ENCODE data around the gene FOSB.

Gene FOSB

DNA sequence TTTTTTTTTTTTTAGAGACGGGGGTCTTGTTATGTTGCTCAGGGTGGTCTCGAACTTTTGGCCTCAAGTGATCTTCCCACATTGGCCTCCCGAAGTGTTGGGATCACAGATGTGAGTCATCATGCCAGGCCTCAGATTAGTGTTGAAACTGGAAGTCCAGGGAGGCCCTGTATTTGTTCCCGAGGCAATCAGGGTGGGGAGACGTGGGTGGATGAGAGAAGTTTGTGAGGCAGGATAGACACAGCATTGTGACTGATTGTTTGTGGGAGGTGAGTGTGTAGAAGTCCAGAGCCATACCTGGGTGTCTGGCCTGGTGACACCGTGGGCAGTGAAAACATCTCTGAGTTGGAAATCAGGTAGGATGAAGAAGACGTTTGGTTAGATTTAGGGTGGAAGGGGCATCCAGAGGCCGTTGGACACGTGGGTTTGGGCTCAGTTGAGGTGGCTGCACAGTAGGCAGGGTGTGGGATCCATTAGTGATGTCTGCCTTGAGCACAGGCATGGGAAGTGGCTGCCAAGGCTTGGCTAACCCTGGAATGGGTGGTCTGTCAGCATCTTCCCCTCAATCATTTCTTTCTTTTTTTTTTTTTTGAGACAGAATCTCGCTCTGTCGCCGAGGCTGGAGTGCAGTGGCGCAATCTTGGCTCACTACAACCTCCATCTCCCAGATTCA, 16.6 kb downstream of the FOSB start:
- DNase-seq (ENCODE audit: low spot score) = no peak

DNA sequence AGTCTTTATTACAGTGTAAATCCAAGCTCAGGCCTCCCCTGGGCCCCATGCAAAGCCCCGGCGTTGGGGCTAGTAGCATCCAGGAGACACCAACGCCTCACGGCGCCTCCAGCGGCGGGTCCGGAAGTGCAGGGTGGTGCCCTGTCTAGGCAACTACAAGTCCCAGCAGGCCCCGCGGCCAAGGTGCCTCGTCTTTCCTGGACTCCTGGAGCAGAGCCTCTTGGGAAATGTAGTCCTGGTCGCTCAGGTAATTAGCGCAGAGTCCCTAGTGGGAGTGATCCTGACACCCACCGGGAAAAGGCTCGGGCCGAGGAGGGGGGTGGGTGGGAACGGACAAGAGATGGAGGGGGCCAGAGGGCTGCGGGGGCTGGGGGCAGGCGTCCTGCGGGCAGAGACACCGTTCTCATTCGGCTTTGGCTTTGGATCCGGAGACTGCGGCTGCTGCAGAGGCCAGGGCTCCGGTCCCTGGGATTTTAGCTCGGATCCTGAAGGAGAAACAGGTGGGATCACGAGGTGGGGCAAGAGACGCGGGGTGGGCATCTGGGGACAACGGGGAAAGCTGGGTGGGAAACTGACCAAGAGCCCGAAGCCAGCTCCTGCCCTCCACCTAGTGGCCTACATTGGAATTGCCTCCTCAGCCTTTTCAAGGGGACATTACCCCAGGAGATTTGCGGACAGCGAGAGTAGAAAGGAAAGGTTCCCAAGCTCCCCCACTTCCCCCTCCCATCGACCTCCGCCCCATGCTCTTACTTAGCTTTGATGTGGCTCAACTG, 17.7 kb downstream of the FOSB start:
- peak; percentile 98 for DNase-seq (ENCODE audit: low spot score)

DNA sequence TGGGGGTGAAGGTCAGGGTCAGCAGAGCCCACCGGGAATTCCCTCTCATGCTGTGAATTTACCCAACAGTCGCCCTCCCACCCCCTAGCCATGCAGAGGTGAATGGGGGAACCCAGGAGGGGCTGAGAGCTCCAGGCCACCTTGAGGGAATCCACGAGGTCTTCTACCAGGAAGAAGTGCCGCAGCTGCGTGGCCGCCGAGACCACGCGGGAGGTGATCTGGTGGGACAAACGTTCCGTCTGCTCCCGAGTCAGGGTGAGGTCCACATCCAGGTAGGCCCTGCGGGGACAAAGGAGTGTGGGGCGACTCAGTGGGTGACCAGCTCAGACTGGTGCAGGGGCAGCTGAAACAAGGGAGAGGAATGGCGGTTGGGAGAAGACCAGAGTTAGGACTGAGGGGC, 20.9 kb downstream of the FOSB start:
- no peak for DNase-seq (ENCODE audit: low spot score)

DNA sequence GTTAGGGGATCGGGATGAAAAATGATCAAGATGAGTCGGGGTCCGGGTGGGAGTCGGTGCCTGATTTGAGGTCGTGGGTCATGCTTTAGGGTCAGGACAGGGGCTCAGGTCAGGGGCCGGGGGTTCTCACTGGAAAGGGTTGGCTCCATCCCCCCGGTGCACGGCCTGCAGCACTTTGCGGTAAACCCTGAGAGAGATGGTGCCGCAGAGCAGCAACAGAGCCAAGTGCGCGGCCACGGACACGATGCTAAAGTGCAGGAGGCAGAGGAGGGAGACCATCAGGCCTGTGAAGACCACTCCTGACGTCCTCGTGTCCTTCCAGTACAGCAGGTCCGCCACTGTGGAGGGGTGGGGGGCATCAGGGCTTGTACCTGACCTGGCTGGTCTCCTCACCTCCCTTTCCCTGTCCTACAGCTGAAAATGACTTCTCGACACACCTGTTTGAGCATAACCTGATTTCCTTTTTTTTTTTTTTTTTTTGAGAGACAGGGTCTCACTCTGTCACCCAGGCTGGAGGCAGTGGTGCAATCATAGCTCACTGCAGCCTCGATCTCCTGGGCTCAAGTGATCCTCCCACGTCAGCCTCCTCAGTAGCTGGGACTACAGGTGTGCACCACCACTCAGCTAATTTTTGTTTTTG, 21.5 kb downstream of the FOSB start:
- DNase-seq (ENCODE audit: low spot score) = no peak

- DNase-seq (ENCODE audit: low spot score) = no peak
These were observed 24.4 kb downstream of the FOSB start for GRCh38 chr19:45492137-45492626.

DNA sequence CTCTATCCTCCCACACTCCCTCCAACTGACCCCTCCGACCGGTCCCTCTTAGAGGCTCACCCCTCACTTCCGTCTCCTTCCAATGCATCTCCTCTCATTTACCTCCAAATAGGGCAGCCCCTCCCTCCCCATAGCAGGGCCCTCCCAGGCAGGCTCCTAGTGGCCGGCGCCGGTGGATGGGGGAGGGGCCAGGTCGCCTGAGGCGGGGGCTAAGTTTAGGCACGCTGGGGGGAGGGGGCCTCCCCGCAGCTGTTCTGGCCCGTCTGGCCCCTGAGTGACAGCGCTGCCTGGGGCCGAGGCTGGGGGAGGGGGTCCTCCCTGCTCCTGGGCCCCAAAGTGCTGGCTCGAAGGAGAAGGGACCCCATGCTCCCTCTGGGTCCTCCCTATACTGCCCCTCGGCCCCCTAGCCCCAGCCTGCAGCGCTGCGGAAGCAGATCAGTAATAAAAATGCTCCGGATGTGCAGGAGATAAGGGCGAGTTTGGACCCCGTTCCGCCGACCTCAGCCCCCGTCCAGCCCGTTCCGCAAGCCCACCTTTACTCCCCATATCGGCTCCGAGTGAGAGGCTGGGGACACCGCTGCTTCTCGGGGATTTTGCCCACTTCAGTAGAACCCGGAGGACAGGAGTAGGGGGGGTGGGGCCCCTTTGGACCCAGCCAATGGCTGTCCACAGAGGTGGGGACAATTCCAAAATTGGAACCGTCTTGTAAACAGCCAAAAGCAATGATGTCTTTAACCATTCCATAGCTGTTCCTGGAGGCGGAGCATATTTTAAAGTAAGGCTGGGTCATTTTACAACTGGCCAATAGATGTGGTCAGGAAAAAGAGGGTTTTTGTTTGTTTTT, 25.1 kb downstream of the FOSB start:
- peak; percentile 70 for DNase-seq (ENCODE audit: low spot score)

DNA sequence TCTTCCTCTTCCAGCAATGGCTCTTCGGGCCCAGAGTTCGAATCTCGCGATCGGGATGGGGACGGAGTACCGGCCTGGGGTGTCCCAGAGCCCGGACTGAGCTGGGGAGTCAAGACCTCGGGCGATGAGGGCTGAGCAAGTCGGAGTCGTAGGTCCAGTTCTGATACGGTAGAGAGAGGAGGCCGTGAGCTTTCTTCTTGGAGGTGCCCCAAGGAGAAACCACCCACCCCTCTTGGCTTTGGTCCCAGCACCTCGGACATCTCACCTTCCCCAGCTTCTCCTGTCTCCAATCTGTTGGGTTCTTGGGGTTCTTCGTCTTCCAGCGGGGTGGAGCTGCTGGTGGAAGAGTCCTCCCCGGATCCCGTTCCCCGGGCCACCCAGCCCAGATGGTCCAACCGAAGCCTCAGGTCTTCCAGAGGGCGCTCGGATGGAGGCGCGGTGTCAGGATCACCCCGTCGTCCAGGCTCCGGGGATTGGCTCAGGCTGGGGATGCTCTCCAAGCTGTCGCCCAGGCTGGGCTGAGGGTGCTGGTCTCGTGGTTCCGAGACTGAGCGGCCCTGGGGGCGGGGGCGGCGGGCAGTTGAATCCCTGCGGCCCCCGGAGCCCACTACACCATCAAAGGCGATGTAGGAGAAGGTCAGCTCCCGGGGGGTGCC, 26.6 kb downstream of the FOSB start:
- DNase-seq (ENCODE audit: low spot score) = no peak

DNA sequence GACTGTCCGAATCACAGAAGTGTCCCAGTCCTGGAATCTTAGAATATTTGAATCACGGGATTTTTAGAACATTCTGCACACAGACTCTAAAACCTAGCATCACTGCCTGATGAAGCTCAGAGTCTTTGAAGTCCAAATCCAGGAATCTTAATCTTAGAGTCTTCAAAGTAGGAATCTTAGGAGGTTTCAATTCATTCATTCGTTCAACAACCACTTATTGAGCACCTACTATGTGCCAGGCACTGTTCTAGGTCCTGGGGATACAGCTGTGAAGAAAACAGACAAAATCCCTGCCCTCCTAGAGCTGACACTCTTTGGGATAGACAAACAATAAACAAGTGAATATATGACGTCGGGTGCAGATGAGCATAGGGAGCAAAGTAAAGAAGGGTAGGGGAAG, 27.4 kb downstream of the FOSB start:
- no peak for DNase-seq (ENCODE audit: low spot score)

DNA sequence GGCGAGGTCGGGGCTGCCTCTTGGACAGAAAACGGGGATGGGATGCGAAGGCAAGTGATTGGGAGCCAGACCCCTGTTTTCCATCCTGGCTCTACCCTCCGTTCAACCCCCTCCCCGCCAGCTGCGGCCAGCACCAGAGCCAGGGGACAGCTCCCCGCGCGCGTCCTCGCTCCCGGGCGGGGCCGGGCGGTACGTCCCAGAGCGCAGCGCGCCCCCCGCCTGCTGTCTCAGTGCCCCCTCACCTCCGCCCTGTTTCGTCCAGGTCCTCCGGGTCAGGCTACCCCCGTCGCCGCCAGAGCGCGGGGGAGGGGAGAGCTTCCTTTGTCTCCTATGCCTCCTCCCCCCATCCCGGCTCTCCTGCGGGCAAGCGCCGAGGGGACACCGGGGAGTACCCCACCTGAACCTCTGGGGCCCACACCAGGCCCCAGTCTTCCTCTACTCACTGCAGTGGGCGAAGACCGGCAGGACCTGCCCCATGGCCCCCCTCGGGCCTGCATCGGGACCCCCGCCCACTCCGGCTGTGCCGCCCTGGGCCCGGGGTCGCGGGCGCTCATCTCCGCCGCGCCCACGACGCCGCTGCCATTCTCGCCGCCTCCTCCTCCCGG, 28.7 kb downstream of the FOSB start:
- DNase-seq (ENCODE audit: low spot score) = no peak

- no peak for DNase-seq (ENCODE audit: low spot score)
These were observed 30.0 kb downstream of the FOSB start for GRCh38 chr19:45497791-45498190.

- no peak for DNase-seq (ENCODE audit: low spot score)
These were observed 30.8 kb downstream of the FOSB start, which contains the start of gene PPM1N for GRCh38 chr19:45498411-45499195. TSS of gene PPM1N (plus strand) at chr19:45498443. CDS start at chr19:45498473, 30 bp downstream.

GRCh38 chr19:45499196-45500180, 31.7 kb downstream of the FOSB start:
- peak; percentile 90 for DNase-seq (ENCODE audit: low spot score)

DNA sequence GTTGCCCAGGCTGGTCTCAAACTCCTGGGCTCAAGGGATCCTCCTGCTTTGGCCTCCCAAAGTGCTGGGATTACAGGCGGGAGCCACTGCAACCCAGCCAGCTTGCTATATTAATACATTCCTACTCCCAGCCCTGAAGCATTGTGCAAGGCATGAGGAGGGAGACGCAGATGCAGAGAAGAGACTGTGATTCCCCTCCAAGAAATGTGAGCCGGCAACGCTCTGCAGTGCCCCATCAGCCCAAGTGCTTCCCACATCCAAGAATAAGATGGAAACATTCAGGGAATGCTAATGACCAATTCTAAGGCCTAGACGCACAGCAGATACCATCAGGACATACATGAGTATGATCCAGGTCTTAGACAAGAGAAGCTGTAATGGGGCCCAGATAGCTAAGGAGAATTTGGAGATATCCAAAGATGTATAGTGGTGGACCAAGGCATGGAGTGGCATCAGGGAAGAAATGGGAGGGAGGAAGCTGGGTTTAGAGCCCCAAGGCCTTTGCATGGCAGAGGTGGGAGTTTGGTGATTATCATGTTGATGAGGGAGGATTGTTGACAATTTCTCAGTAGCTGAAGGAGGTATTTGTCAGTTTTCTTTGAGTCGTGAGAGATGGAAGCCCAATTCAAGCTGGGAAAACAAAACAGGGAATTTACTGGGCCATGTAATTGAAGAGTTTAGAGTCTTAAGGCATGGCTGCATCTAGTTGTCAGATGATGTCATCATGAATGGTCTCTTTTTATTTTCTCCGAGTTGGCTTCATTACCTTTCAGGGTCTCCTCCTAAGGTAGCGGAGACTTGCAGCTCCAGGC, 33.3 kb downstream of the FOSB start:
- DNase-seq (ENCODE audit: low spot score) = no peak

- DNase-seq (ENCODE audit: low spot score) = no peak
These were observed 33.9 kb downstream of the FOSB start for GRCh38 chr19:45501730-45502014.

DNA sequence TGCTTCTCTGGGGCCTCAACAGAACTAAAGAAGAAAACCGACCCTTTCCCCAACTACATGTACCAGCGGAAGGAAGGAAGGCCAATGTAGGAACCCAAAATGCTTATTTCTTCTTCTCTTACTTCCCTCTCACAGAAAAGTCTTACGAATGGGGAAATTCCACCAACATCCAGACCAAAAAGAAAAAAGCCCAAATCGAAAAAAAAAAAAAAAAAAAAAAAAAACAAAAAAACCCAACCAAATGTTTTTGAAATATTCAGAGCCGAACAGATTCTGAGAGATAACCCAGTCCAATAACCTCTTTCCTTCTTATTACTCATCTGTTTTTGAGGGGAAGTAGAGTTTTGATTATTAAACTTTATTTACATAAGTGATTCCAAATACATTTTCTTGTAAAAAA, 34.3 kb downstream of the FOSB start:
- no peak for DNase-seq (ENCODE audit: low spot score)

DNA sequence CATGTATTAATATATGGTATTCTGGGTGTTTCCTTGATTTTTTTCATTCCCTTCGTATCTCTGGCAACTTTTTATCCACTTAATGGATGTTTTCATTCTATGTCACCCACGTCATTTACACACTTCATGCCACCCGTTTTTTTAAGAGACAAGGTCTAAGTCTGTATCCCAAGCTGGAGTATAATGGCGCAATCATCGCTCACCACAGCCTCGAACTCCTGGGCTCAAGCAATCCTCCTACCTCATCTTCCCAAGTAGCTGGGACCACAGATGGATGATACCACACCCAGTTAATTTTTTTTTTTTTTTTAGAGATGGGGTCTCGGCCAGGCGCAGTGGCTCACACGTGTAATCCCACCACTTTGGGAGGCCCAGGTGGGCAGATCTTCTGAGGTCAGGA, 36.1 kb downstream of the FOSB start:
- DNase-seq (ENCODE audit: low spot score) = no peak

DNA sequence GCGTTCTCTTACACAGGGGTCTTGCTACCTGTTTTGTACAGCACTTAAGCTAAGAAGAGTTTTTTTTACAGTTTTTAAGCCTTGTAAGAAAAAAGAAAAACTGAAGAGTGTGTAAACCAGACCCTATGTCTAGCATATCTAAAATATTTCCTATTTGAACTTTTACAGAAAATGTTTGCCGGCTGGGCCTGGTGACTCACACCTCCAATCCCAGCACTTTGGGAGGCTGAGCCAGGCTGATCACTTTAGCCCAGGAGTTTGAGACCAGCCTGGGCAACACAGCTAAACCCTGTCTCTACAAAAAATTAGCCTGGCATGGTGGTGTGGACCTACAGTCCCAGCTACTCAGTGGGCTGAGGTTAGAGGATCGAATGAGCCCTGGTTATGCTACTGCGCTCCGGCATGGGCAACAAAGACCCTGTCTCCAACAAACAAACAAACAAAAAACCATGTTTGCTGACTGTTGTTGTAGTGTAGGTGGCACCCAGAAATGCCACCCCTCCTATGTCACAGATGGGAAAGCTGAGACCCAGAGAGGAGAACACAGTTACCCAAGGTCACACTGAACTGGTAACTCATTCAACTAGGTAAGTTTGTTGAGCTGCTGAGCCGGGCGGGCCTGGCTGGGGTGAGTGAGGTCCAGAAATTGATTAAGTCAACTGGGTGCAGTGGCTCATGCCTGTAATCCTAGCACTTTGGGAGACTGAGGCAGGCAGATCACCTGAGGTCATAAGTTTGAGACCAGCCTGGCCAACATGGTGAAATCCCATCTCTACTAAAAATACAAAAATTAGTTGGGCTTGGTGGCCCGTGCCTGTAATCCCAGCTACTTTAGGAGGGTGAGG, 37.6 kb downstream of the FOSB start:
- no peak for DNase-seq (ENCODE audit: low spot score)

DNA sequence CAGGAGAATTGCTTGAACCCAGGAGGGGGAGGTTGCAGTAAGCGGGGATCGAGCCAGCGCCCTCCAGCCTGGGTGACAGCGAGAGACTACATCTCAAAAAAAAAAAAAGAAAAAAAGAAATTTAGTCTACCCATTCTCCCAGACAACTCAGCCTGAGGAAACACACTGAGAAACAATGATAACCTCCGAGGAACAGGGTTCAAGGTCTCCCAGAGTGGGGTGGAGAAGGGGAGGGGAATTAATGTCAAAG, 38.1 kb downstream of the FOSB start:
- DNase-seq (ENCODE audit: low spot score) = no peak
